B cell (primary cell): ENCODE data around the gene BRINP2. TPM values are rescaled to one million over a fixed set of nuclear protein-coding genes. Genes with fewer than 3 reads are reported as not detected.

Source experiments
- ATAC-seq: fragments of 200-7000 bp; cut with Tn5 transposase; one replicate; pipeline ENCODE4 v1.10.0; 2021; ENCODE audit warnings: low read depth, mild to moderate bottlenecking, moderate number of reproducible peaks, moderate library complexity
- CTCF ChIA-PET: fragments of 350-600 bp; sonication (Branson Sonifier 250); formaldehyde crosslinking; loops from one replicate; lab custom pipeline; 2021; ENCODE audit warnings: antibody characterized with exemption, inconsistent platforms; lab: Charles Lee
- POLR2A ChIA-PET: fragments of 350-600 bp; sonication (Branson Sonifier 250); formaldehyde crosslinking; loops from one replicate; lab custom pipeline; 2021; ENCODE audit warnings: antibody characterized with exemption; lab: Charles Lee
- DNase-seq: peaks from one replicate; pipeline ENCODE4 v3.0.0; 2013
- H2AFZ ChIP-seq: 2 replicates; pipeline ENCODE4 v1.6.1; 2012; ENCODE audit warnings: mild to moderate bottlenecking, low read depth, low read length; ENCODE audit not compliant: insufficient read depth, poor library complexity, severe bottlenecking
- H3K27ac ChIP-seq, 2 donors: 1 replicate in 1 of 2; 2 replicates in 1 of 2; pipeline ENCODE4 v1.5.1; 2012 to 2013; ENCODE audit warnings: low read length in 2 of 2, mild to moderate bottlenecking in 2 of 2, moderate library complexity in 1 of 2
- H3K27me3 ChIP-seq, 4 experiments: fragments of 200-600 bp in 1 of 4; sonication (generic) in 1 of 4; replicated peaks in 1 of 4; 1 replicate in 2 of 4; 2 replicates in 2 of 4; pipeline versions ENCODE4 v1.6.1 to v1.7.0; 2013 to 2016; ENCODE audit warnings: low read length in 3 of 4, mild to moderate bottlenecking in 2 of 4, mixed read lengths in 1 of 4, moderate library complexity in 1 of 4; ENCODE audit not compliant: insufficient read depth in 4 of 4, control insufficient read depth in 3 of 4; ENCODE audit errors: control extremely low read depth in 1 of 4
- H3K36me3 ChIP-seq, 2 experiments: replicated peaks in 1 of 2; 1 replicate in 1 of 2; 2 replicates in 1 of 2; pipeline versions ENCODE4 v1.6.1 to v1.7.1; 2013; ENCODE audit warnings: low read length in 1 of 2; ENCODE audit not compliant: insufficient read depth in 2 of 2, control insufficient read depth in 1 of 2; ENCODE audit errors: control extremely low read depth in 1 of 2, extremely low read depth in 1 of 2
- H3K4me1 ChIP-seq, 2 donors: fragments of 200-600 bp in 1 of 2; sonication (generic) in 1 of 2; 1 replicate in 1 of 2; 2 replicates in 1 of 2; pipeline versions ENCODE4 v1.5.1 to v1.6.1; 2013 to 2017; ENCODE audit warnings: low read length in 2 of 2; ENCODE audit not compliant: control insufficient read depth in 2 of 2, insufficient read depth in 2 of 2
- H3K4me2 ChIP-seq: replicated peaks from 2 replicates; pipeline ENCODE3; 2012; ENCODE audit warnings: mild to moderate bottlenecking, low read depth, low read length; ENCODE audit not compliant: poor library complexity, severe bottlenecking
- H3K4me3 ChIP-seq, 5 experiments: fragments of 200-600 bp in 1 of 5; sonication (generic) in 1 of 5; 1 replicate in 3 of 5; 2 replicates in 2 of 5; pipeline versions ENCODE4 v1.5.1 to v1.7.0; 2011 to 2016; ENCODE audit warnings: low read length in 4 of 5, mild to moderate bottlenecking in 4 of 5, low read depth in 2 of 5, control low read depth in 1 of 5, moderate library complexity in 1 of 5; ENCODE audit not compliant: insufficient read depth in 1 of 5; ENCODE audit errors: control extremely low read depth in 1 of 5, extremely low read depth in 1 of 5
- H3K79me2 ChIP-seq: fragments of 200-600 bp; sonication (generic); one replicate; pipeline ENCODE4 v1.6.0; 2016; ENCODE audit warnings: low read length; ENCODE audit not compliant: control insufficient read depth, insufficient read depth
- H3K9ac ChIP-seq: fragments of 200-600 bp; sonication (generic); 2 replicates; pipeline ENCODE4 v1.6.1; 2017; ENCODE audit warnings: mild to moderate bottlenecking, low read length, moderate library complexity
- H3K9me3 ChIP-seq, 3 donors: one replicate each; pipeline versions ENCODE4 v1.6.1 to v1.7.1; 2013; ENCODE audit warnings: low read length in 2 of 3; ENCODE audit not compliant: control insufficient read depth in 2 of 3, insufficient read depth in 1 of 3; ENCODE audit errors: control extremely low read depth in 1 of 3
- H4K20me1 ChIP-seq: 2 replicates; pipeline ENCODE4 v1.6.0; 2012; ENCODE audit warnings: mild to moderate bottlenecking, low read length; ENCODE audit not compliant: insufficient read depth, control insufficient read depth, poor library complexity, severe bottlenecking
- H3K27ac Mint-ChIP-seq: one replicate; pipeline ENCODE4 v1.8.0; 2021; ENCODE audit warnings: mixed read lengths
- H3K27me3 Mint-ChIP-seq: one replicate; pipeline ENCODE4 v1.8.0; 2021; ENCODE audit warnings: mixed read lengths
- H3K4me1 Mint-ChIP-seq: one replicate; pipeline ENCODE4 v1.8.0; 2021; ENCODE audit warnings: mixed read lengths
- H3K4me3 Mint-ChIP-seq: one replicate; pipeline ENCODE4 v1.8.0; 2021; ENCODE audit warnings: mixed read lengths
- H3K9me3 Mint-ChIP-seq: one replicate; pipeline ENCODE4 v1.8.0; 2022; ENCODE audit warnings: mixed read lengths; ENCODE audit not compliant: insufficient read depth
- EZH2 ChIP-seq: IDR thresholded peaks from 2 replicates; pipeline ENCODE4 v1.6.1; 2012; ENCODE audit warnings: borderline replicate concordance, low read depth, mild to moderate bottlenecking, moderate library complexity, low read length; ENCODE audit not compliant: insufficient read depth, poor library complexity, severe bottlenecking
- WGBS: methylation state at CpG from one replicate; pipeline ENCODE4 v1.1.5; 2013; ENCODE audit warnings: missing lambda C conversion rate; ENCODE audit not compliant: insufficient coverage; 5-methylcytosine and 5-hydroxymethylcytosine counted together
- intact Hi-C: fragments of 100-400 bp; cut with micrococcal nuclease; formaldehyde crosslinking; loops from one replicate; pipeline ENCODE4 v1.10.0; 2022
- polyA plus RNA-seq: library from polyadenylated mRNA; depleted of rRNA; stranded (reverse); fragments of >200 nt; gene quantifications from 2 replicates; pipeline ENCODE4 v1.2.3, GENCODE V29; 2012
- total RNA-seq, 2 donors: library from RNA; stranded (reverse); fragments of 120-200 nt in 1 of 2; gene quantifications; 1 replicate in 1 of 2; 2 replicates in 1 of 2; pipeline versions ENCODE4 v1.2.3 to v1.2.4, GENCODE V29; 2013 to 2022
- TF ChIP-seq, protein P1 (sequence below): fragments of 200-600 bp; IDR thresholded peaks from one replicate; pipeline ENCODE4 v1.8.0; 2022; ENCODE audit warnings: antibody characterized with exemption, mild to moderate bottlenecking

BRINP2 gene
- total and polyA plus RNA-seq, 2 donors (not counting 1 experiment from before 2014, with no cell fraction given), result not detected

DNA sequence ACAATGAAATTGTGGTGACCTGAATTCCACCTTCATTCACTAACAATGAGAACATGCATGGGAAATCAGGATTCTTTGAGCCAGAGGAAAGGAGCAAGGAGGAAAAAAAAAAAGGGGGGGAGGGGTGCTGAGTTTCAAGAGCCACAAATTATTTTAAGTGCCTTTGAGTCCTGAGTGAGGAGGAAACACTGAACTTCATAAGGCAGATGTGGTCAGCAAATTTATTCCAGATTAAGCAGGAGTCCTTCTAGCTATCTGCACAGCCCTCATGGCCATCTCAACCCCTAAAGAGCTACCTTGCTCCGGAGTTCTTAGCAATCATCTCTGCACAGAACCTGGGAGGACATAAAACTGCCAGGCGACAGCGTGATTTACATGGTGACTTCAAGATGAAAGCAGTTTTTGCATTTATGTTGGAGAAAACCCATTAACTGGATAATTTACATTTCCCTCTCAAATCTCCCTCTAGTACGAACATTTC lies 27.9 kb upstream of the BRINP2 start:
- CTCF ChIA-PET, result no interaction called here
- no peaks in the 10 kb centered on the region for H4K20me1 ChIP-seq

More for the DNA sequence above, 27.9 kb upstream of the BRINP2 start:
- H3K36me3 ChIP-seq, result no peaks in the 10 kb centered on the region
- no peaks in the 10 kb centered on the region for H3K79me2 ChIP-seq
- H3K27ac ChIP-seq, result no peak overlapping the region
- H3K4me3 Mint-ChIP-seq, result no peak overlapping the region
- no peak overlapping the region for H3K4me2 ChIP-seq
- no peaks in the 10 kb centered on the region for H3K9me3 Mint-ChIP-seq
- no peak overlapping the region for H3K9ac ChIP-seq
- DNase-seq (no peak), ATAC-seq (no peak)
- H3K27me3 Mint-ChIP-seq, result peaks cover 8% of the 10 kb centered on the region
- POLR2A ChIA-PET, result no interaction called here
- no peaks in the 10 kb centered on the region for H3K9me3 ChIP-seq
- no CpG with 5 or more reads among the region's 4 CpGs for WGBS
- no peak overlapping the region for H3K4me3 ChIP-seq
- intact Hi-C loops, result no loop called here
- peaks cover 0 to 7% of the 10 kb centered on the region in 2 donors for H3K4me1 ChIP-seq
- H3K4me1 Mint-ChIP-seq, result peaks cover 9% of the 10 kb centered on the region
- no peak for TF ChIP-seq EZH2
- TF ChIP-seq, protein P1, sequence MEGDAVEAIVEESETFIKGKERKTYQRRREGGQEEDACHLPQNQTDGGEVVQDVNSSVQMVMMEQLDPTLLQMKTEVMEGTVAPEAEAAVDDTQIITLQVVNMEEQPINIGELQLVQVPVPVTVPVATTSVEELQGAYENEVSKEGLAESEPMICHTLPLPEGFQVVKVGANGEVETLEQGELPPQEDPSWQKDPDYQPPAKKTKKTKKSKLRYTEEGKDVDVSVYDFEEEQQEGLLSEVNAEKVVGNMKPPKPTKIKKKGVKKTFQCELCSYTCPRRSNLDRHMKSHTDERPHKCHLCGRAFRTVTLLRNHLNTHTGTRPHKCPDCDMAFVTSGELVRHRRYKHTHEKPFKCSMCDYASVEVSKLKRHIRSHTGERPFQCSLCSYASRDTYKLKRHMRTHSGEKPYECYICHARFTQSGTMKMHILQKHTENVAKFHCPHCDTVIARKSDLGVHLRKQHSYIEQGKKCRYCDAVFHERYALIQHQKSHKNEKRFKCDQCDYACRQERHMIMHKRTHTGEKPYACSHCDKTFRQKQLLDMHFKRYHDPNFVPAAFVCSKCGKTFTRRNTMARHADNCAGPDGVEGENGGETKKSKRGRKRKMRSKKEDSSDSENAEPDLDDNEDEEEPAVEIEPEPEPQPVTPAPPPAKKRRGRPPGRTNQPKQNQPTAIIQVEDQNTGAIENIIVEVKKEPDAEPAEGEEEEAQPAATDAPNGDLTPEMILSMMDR, result no peak
- no peaks in the 10 kb centered on the region for H3K27me3 ChIP-seq
- no peak overlapping the region for H3K27ac Mint-ChIP-seq
- H2AFZ ChIP-seq, result no peak overlapping the region
